ENCODE results near the gene TRPM8.

Gene TRPM8

DNA sequence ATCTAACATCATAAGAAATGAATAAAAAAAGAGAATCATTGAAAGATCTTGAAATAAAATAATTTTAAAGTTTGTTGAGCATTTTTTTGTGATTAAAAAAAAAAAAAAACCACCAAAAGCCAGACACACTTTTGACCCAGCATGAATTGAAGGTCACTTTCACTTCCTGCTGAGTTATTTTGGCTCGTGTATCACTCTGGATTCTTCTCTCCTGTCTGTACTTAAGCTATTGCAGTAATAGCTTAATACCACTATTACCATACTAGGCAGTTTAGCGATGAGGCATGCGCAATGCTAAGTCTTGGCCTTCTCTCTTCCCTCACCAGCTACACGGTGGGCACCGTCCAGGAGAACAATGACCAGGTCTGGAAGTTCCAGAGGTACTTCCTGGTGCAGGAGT lies 78.8 kb downstream of the TRPM8 start:
- Histone ChIP-seq H3K79me2 (ENCODE audit: insufficient read depth, low read length) (no peaks in the 10 kb centered on the region), H3K4me2 (ENCODE audit: insufficient read depth, low read length) (no peak overlapping the region), H3K4me1 (ENCODE audit: insufficient read depth, low read length) (no peaks in the 10 kb centered on the region), H4K20me1 (ENCODE audit: insufficient read depth, low read length) (peaks cover 2% of the 10 kb centered on the region; the same call in 1 of the 2 replicates), H3K36me3 (ENCODE audit: insufficient read depth, low read length) (no peaks in the 10 kb centered on the region), H3K27me3 (ENCODE audit: insufficient read depth, low read length, poor library complexity) (peaks cover 11% of the 10 kb centered on the region), H3K4me3 (ENCODE audit: low read depth in 1 of 2, low read length in 2 of 2) (no peak overlapping the region), H3K27ac (ENCODE audit: low read length) (no peak overlapping the region), H3K9ac (ENCODE audit: low read depth, low read length) (no peak overlapping the region), H2AFZ (ENCODE audit: low read depth, low read length) (no peak overlapping the region), H3K9me3 (ENCODE audit: insufficient read depth, low read length, severe bottlenecking) (no peaks in the 10 kb centered on the region)
- DNase-seq (no peak), ATAC-seq (ENCODE audit: insufficient read depth, low read depth) (no peak)
- no peak for TF ChIP-seq CTCF (IDR thresholded peaks at IDR 0.05; ENCODE audit: borderline replicate concordance, extremely low read depth, low read length, poor library complexity, severe bottlenecking)
- no peak for TF ChIP-seq EZH2 (IDR thresholded peaks at IDR 0.05; ENCODE audit: borderline replicate concordance, low read depth, low read length, severe bottlenecking)

GRCh38 chr2:233996461-233996860 lies 79.3 kb downstream of the TRPM8 start:
- Histone ChIP-seq H3K79me2 (ENCODE audit: insufficient read depth, low read length) (no peaks in the 10 kb centered on the region), H3K9ac (ENCODE audit: low read depth, low read length) (no peak overlapping the region), H2AFZ (ENCODE audit: low read depth, low read length) (no peak overlapping the region), H3K9me3 (ENCODE audit: insufficient read depth, low read length, severe bottlenecking) (no peaks in the 10 kb centered on the region), H3K4me2 (ENCODE audit: insufficient read depth, low read length) (no peak overlapping the region), H4K20me1 (ENCODE audit: insufficient read depth, low read length) (peaks cover 2% of the 10 kb centered on the region; the same call in 1 of the 2 replicates), H3K36me3 (ENCODE audit: insufficient read depth, low read length) (no peaks in the 10 kb centered on the region), H3K4me1 (ENCODE audit: insufficient read depth, low read length) (no peaks in the 10 kb centered on the region), H3K27me3 (ENCODE audit: insufficient read depth, low read length, poor library complexity) (peaks cover 6% of the 10 kb centered on the region), H3K4me3 (ENCODE audit: low read depth in 1 of 2, low read length in 2 of 2) (no peak overlapping the region), H3K27ac (ENCODE audit: low read length) (no peak overlapping the region)
- TF ChIP-seq EZH2 (IDR thresholded peaks at IDR 0.05; ENCODE audit: borderline replicate concordance, low read depth, low read length, severe bottlenecking): no peak
- no peak for TF ChIP-seq CTCF (IDR thresholded peaks at IDR 0.05; ENCODE audit: borderline replicate concordance, extremely low read depth, low read length, poor library complexity, severe bottlenecking)
- ATAC-seq (ENCODE audit: insufficient read depth, low read depth): no peak
- no peak for DNase-seq

DNA sequence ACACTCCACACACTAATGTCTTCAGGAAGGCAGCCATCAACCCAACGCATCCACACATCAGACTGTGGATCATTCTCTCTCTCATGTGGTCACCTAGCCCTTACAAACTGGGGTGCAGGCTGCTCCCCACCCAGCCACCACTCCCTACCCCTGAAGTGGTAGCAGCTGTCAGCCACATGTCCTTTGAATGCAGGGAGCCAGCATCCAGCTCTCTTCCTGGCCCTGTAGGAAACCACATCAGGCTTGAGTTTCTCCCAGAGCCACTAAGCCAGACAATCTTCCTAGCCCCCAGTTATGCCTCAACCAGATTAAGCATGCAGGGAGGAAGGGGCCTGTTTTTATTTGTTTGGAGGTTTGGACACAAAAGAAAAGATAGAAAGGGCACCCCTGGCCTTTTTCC lies 80.5 kb downstream of the TRPM8 start:
- H2AFZ ChIP-seq (ENCODE audit: low read depth, low read length): no peak overlapping the region
- H4K20me1 ChIP-seq (ENCODE audit: insufficient read depth, low read length): peaks cover 2% of the 10 kb centered on the region; the same call in 1 of the 2 replicates
- H3K27me3 ChIP-seq (ENCODE audit: insufficient read depth, low read length, poor library complexity): peaks cover 14% of the 10 kb centered on the region
- no peak overlapping the region for H3K4me2 ChIP-seq (ENCODE audit: insufficient read depth, low read length)
- no peak overlapping the region for H3K27ac ChIP-seq (ENCODE audit: low read length)
- no peaks in the 10 kb centered on the region for H3K36me3 ChIP-seq (ENCODE audit: insufficient read depth, low read length)
- no peak for DNase-seq
- H3K4me3 ChIP-seq (ENCODE audit: low read depth in 1 of 2, low read length in 2 of 2): no peak overlapping the region
- no peaks in the 10 kb centered on the region for H3K79me2 ChIP-seq (ENCODE audit: insufficient read depth, low read length)
- no peak overlapping the region for H3K9ac ChIP-seq (ENCODE audit: low read depth, low read length)
- no peaks in the 10 kb centered on the region for H3K9me3 ChIP-seq (ENCODE audit: insufficient read depth, low read length, severe bottlenecking)
- no peak for TF ChIP-seq CTCF (IDR thresholded peaks at IDR 0.05; ENCODE audit: borderline replicate concordance, extremely low read depth, low read length, poor library complexity, severe bottlenecking)
- no peak for TF ChIP-seq EZH2 (IDR thresholded peaks at IDR 0.05; ENCODE audit: borderline replicate concordance, low read depth, low read length, severe bottlenecking)
- H3K4me1 ChIP-seq (ENCODE audit: insufficient read depth, low read length): no peaks in the 10 kb centered on the region
- no peak for ATAC-seq (ENCODE audit: insufficient read depth, low read depth)

GRCh38 chr2:233999182-233999581 lies 82.0 kb downstream of the TRPM8 start:
- H2AFZ ChIP-seq (ENCODE audit: low read depth, low read length): no peak overlapping the region
- no peaks in the 10 kb centered on the region for H3K4me1 ChIP-seq (ENCODE audit: insufficient read depth, low read length)
- H3K27me3 ChIP-seq (ENCODE audit: insufficient read depth, low read length, poor library complexity): peaks cover 26% of the 10 kb centered on the region
- H3K9ac ChIP-seq (ENCODE audit: low read depth, low read length): no peak overlapping the region
- TF ChIP-seq EZH2 (IDR thresholded peaks at IDR 0.05; ENCODE audit: borderline replicate concordance, low read depth, low read length, severe bottlenecking) (no peak), CTCF (IDR thresholded peaks at IDR 0.05; ENCODE audit: borderline replicate concordance, extremely low read depth, low read length, poor library complexity, severe bottlenecking) (no peak)
- no peak overlapping the region for H3K4me2 ChIP-seq (ENCODE audit: insufficient read depth, low read length)
- no peaks in the 10 kb centered on the region for H3K36me3 ChIP-seq (ENCODE audit: insufficient read depth, low read length)
- ATAC-seq (ENCODE audit: insufficient read depth, low read depth) (no peak), DNase-seq (no peak)
- no peaks in the 10 kb centered on the region for H3K79me2 ChIP-seq (ENCODE audit: insufficient read depth, low read length)
- H4K20me1 ChIP-seq (ENCODE audit: insufficient read depth, low read length): peaks cover 2% of the 10 kb centered on the region; the same call in 1 of the 2 replicates
- no peaks in the 10 kb centered on the region for H3K9me3 ChIP-seq (ENCODE audit: insufficient read depth, low read length, severe bottlenecking)
- no peak overlapping the region for H3K27ac ChIP-seq (ENCODE audit: low read length)
- no peak overlapping the region for H3K4me3 ChIP-seq (ENCODE audit: low read depth in 1 of 2, low read length in 2 of 2)

Data from DND-41 (cell line).